Endothelial cell of umbilical vein (primary cell): ENCODE measurements around the gene ECEL1. TPM values are rescaled to one million over a fixed set of nuclear protein-coding genes. Genes with fewer than 3 reads are reported as not detected.

Source experiments
- BruUV-seq: library from RNA; stranded (reverse); fragments of 400-500 nt; replicated peaks from 2 replicates; lab custom pipeline; 2021; lab: Mats Ljungman, UMichigan
- CTCF ChIA-PET: fragments of 300-600, 350-600 bp; sonication (Branson Sonifier 250); formaldehyde crosslinking; loops from one replicate; lab custom pipeline; 2021; ENCODE audit warnings: antibody characterized with exemption, inconsistent platforms; lab: Charles Lee
- POLR2A ChIA-PET: fragments of 300-600, 350-600 bp; sonication (Branson Sonifier 250); formaldehyde crosslinking; loops from one replicate; lab custom pipeline; 2021; ENCODE audit warnings: antibody characterized with exemption, inconsistent platforms; lab: Charles Lee
- DNase-seq: peaks from one replicate; pipeline ENCODE4 v3.0.0-alpha.2; 2011; ENCODE audit warnings: low read depth, low spot score
- FAIRE-seq: peaks from 2 replicates; lab custom pipeline; 2011; peaks lifted over from hg19 to GRCh38; lab: Jason Lieb, UNC
- H2AFZ ChIP-seq: 2 replicates; pipeline ENCODE4 v1.6.0; 2012; ENCODE audit warnings: low read depth, low read length, control low read depth, inconsistent platforms
- H3K27ac ChIP-seq: 2 replicates; pipeline ENCODE4 v1.5.1; 2011; ENCODE audit warnings: low read depth, mild to moderate bottlenecking, control low read depth, low read length, moderate library complexity; ENCODE audit not compliant: insufficient read depth
- H3K27me3 ChIP-seq, 2 experiments: 2 replicates each; pipeline versions ENCODE4 v1.6.0 to v1.6.1; 2011; ENCODE audit warnings: low read length in 2 of 2, mixed read lengths in 1 of 2; ENCODE audit not compliant: control insufficient read depth in 2 of 2, insufficient read depth in 2 of 2
- H3K36me3 ChIP-seq, 2 experiments: 2 replicates in 1 of 2; 3 replicates in 1 of 2; pipeline ENCODE4 v1.5.1; 2011; ENCODE audit warnings: low read length in 2 of 2, mild to moderate bottlenecking in 1 of 2, moderate library complexity in 1 of 2; ENCODE audit not compliant: control insufficient read depth in 2 of 2, insufficient read depth in 2 of 2; ENCODE audit errors: extremely low read depth in 1 of 2
- H3K4me1 ChIP-seq: 3 replicates; pipeline ENCODE4 v1.5.1; 2011; ENCODE audit warnings: mild to moderate bottlenecking, low read length; ENCODE audit not compliant: control insufficient read depth, insufficient read depth; ENCODE audit errors: extremely low read depth
- H3K4me2 ChIP-seq: 2 replicates; pipeline ENCODE4 v1.6.1; 2011; ENCODE audit warnings: low read length, control low read depth, mixed read lengths; ENCODE audit not compliant: insufficient read depth
- H3K4me3 ChIP-seq, 3 experiments: fragments of 200-600 bp in 1 of 3; sonication (generic), shearing (Covaris generic) in 1 of 3; replicated peaks in 1 of 3; 2 replicates each; pipeline ENCODE4 v1.5.1; 2011 to 2016; ENCODE audit warnings: control low read depth in 3 of 3, low read length in 3 of 3, mild to moderate bottlenecking in 2 of 3, inconsistent platforms in 1 of 3, low read depth in 1 of 3, moderate library complexity in 1 of 3; ENCODE audit not compliant: insufficient read depth in 1 of 3
- H3K79me2 ChIP-seq: 2 replicates; pipeline ENCODE4 v1.6.0; 2012; ENCODE audit warnings: low read length, inconsistent platforms; ENCODE audit not compliant: control insufficient read depth, insufficient read depth
- H3K9ac ChIP-seq: replicated peaks from 2 replicates; pipeline ENCODE3; 2011; ENCODE audit warnings: low read length, control low read depth; ENCODE audit not compliant: insufficient read depth; ENCODE audit errors: extremely low read depth
- H3K9me1 ChIP-seq: replicated peaks from 3 replicates; pipeline ENCODE4 v1.6.0; 2011; ENCODE audit warnings: mild to moderate bottlenecking, low read length; ENCODE audit not compliant: control insufficient read depth, insufficient read depth; ENCODE audit errors: extremely low read depth
- H3K9me3 ChIP-seq: replicated peaks from 2 replicates; pipeline ENCODE4 v1.5.1; 2012; ENCODE audit warnings: low read length, inconsistent platforms; ENCODE audit not compliant: control insufficient read depth, insufficient read depth
- H4K20me1 ChIP-seq: replicated peaks from 2 replicates; pipeline ENCODE3; 2011; ENCODE audit warnings: mild to moderate bottlenecking, low read length; ENCODE audit not compliant: control insufficient read depth, insufficient read depth; ENCODE audit errors: extremely low read depth
- FOS ChIP-seq: IDR thresholded peaks from 2 replicates; pipeline ENCODE4 v1.6.1; 2011; ENCODE audit warnings: mild to moderate bottlenecking, low read length, moderate library complexity, borderline replicate concordance; ENCODE audit not compliant: insufficient read depth
- GATA2 ChIP-seq: IDR thresholded peaks from 2 replicates; pipeline ENCODE4 v1.7.0; 2011; ENCODE audit warnings: low read depth, mild to moderate bottlenecking, moderate library complexity, mixed read lengths, low read length; ENCODE audit not compliant: insufficient read length, insufficient read depth
- JUN ChIP-seq: IDR thresholded peaks from 2 replicates; pipeline ENCODE4 v1.6.1; 2011; ENCODE audit warnings: borderline replicate concordance, low read depth; ENCODE audit not compliant: insufficient read length, insufficient read depth
- MYC ChIP-seq: IDR thresholded peaks from one replicate; pipeline ENCODE4 v1.6.1; 2011; ENCODE audit warnings: mild to moderate bottlenecking, low read depth, low read length
- dilution Hi-C: fragments of 300-500 bp; cut with MboI; formaldehyde crosslinking; loops from one replicate; pipeline ENCODE4 v1.15.0; 2019; ENCODE audit warnings: low sequenced_read_pairs; ENCODE audit not compliant: extremely low pct_ligation_motif_present
- intact Hi-C: fragments of 100-400 bp; cut with micrococcal nuclease; formaldehyde crosslinking; loops from one replicate; pipeline ENCODE4 v1.10.0; 2022
- polyA plus RNA-seq, 4 experiments: library from polyadenylated mRNA; depleted of rRNA in 3 of 4; stranded (reverse) in 3 of 4; unstranded in 1 of 4; fragments of >200 nt; gene quantifications; 2 replicates each; pipeline versions ENCODE4 v1.2.1 to v1.2.3, GENCODE V29; 2011 to 2012; ENCODE audit warnings: missing spikeins in 1 of 4
- total RNA-seq: library from RNA; stranded (reverse); gene quantifications from 2 replicates; pipeline ENCODE4 v1.2.3, GENCODE V29; 2021
- TF ChIP-seq, protein P1 (sequence below), 2 donors: IDR thresholded peaks; 1 replicate in 1 of 2; 2 replicates in 1 of 2; pipeline ENCODE4 v1.5.1; 2011; ENCODE audit warnings: low read length in 2 of 2, mild to moderate bottlenecking in 2 of 2, moderate library complexity in 2 of 2, control low read depth in 1 of 2, inconsistent platforms in 1 of 2, low read depth in 1 of 2; ENCODE audit not compliant: insufficient read depth in 1 of 2; ENCODE audit errors: extremely low read depth in 1 of 2
- TF ChIP-seq, protein P2 (sequence below): IDR thresholded peaks from 2 replicates; pipeline ENCODE4 v1.6.1; 2011; ENCODE audit not compliant: insufficient read depth, insufficient read length

Gene ECEL1
- total and polyA plus RNA-seq, 2 donors (not counting 3 experiments of a cell fraction or from before 2014, with no cell fraction given): not detected

DNA sequence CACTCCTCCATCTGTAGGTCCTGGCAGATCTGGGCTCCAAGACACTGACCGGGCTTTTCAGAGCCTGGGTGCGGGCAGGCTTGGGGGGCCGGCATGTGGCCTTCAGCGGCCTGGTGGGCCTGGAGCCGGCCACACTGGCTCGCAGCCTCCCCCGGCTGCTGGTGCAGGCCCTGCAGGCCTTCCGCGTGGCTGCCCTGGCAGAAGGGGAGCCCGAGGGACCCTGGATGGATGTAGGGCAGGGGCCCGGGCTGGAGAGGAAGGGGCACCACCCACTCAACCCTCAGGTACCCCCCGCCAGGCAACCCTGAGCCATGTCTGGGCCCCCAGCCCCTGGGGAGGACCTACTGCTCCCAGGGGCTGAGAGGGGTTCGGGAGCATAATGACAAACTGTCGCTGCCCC is 37.6 kb upstream of the ECEL1 start:
- no peak overlapping the region for H3K27ac ChIP-seq
- H3K4me3 ChIP-seq: no peak overlapping the region
- CTCF ChIA-PET: no interaction called here
- H3K9ac ChIP-seq: no peak overlapping the region
- BruUV-seq: no TSS peak
- POLR2A ChIA-PET: no interaction called here
- no peaks in the 10 kb centered on the region for H3K9me3 ChIP-seq
- H3K27me3 ChIP-seq: peaks cover 18 to 22% of the 10 kb centered on the region in 2 experiments
- H3K4me1 ChIP-seq: no peaks in the 10 kb centered on the region
- H3K36me3 ChIP-seq: no peaks in the 10 kb centered on the region
- dilution Hi-C loops (no loop called here), intact Hi-C loops (loop anchor here (2.0 kb wide), 1 partner anchor 26 kb away; the partner anchor contains the start of genes EIF4E2 and TIGD1)
- no peaks in the 10 kb centered on the region for H3K79me2 ChIP-seq
- DNase-seq (no peak), FAIRE-seq (no peak)
- H4K20me1 ChIP-seq: no peaks in the 10 kb centered on the region
- no peak overlapping the region for H3K4me2 ChIP-seq
- TF ChIP-seq JUN (no peak), FOS (no peak), MYC (no peak), GATA2 (no peak)
- TF ChIP-seq, protein P1, sequence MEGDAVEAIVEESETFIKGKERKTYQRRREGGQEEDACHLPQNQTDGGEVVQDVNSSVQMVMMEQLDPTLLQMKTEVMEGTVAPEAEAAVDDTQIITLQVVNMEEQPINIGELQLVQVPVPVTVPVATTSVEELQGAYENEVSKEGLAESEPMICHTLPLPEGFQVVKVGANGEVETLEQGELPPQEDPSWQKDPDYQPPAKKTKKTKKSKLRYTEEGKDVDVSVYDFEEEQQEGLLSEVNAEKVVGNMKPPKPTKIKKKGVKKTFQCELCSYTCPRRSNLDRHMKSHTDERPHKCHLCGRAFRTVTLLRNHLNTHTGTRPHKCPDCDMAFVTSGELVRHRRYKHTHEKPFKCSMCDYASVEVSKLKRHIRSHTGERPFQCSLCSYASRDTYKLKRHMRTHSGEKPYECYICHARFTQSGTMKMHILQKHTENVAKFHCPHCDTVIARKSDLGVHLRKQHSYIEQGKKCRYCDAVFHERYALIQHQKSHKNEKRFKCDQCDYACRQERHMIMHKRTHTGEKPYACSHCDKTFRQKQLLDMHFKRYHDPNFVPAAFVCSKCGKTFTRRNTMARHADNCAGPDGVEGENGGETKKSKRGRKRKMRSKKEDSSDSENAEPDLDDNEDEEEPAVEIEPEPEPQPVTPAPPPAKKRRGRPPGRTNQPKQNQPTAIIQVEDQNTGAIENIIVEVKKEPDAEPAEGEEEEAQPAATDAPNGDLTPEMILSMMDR (IDR thresholded peaks at IDR 0.05; ENCODE audit: extremely low read depth in 1 of 2, insufficient read depth in 1 of 2, low read depth in 1 of 2, low read length in 2 of 2): no peak
- TF ChIP-seq, protein P2, sequence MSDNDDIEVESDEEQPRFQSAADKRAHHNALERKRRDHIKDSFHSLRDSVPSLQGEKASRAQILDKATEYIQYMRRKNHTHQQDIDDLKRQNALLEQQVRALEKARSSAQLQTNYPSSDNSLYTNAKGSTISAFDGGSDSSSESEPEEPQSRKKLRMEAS: no peak
- H2AFZ ChIP-seq: no peak overlapping the region
- H3K9me1 ChIP-seq: no peaks in the 10 kb centered on the region
